NCI-H1092 (cell line): ENCODE measurements around the gene SLX4IP.

Experiments
- DNase-seq: peaks from one replicate; lab custom pipeline; 2025; lab: John Stamatoyannopoulos, UW

Gene SLX4IP

DNA sequence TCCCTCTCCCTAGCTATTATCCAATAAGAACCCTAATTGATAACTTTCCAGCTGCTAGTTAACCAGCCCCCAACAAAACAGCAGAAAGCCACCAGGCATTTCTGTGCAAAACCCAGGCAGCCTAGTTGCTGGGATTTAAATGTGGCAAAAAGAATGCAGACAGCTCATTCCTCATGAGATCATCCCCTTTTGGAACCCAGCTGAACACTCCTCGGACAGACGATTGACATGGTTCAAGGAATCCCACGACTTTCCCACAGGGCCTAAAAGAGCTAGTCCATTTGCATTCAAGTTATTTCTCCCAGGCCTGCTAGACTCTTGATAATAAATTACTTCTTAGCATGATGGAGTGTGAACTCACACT lies 214.7 kb downstream of the SLX4IP start:
- DNase-seq: no peak

DNA sequence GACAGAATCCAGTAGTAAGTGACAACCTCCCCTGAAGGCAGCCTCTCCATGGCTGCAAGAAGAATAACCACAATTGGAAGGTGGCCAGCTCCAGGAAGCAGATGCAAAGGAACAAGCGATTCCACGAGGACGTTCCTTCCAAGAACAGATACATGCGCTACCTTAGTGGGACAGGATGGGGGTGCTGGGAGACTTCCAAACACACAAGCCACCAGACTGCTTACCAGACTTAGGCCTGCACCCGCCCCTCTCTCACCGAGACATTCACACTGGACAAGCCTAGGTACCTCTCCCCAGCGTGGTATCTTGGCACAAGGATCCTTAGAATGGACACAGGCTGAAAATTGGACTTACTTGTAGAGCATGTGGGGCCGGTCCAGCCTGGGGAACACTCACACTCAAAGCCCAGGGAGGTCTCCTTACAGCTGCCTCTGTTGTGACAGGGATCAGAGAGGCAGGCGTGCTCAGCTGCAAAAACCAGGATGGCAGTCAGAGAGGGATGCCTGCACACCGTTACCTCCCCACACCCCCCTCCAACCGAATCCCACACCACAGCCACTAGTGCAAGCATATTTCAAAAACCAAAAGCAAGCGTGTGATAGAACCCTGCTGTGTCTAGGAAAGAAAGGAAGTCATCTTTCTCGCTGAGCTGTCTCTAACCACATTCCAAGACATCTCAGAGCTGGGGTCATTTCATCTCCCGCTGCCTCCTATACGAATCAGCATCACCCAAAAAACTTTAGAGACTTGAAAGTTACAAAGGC lies 216.3 kb downstream of the SLX4IP start:
- no peak for DNase-seq

DNA sequence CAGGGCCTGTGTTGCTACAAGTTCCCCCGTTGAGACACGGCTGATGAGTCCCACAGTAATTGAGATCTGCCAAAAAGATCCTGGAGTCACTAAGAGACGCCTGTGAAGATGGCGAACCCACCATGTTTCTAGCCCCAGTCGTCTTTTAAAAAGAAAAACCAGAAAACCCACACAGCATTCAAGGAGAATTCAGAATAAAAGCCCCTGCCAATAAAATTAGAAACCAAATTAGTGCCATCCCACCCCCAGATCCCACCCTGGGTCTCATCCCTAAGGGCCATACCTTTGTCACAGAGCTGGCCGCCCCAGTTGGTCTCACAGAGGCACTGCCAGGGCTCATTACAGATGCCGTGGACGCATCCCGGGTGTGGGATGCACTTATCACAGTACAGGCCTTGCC lies 217.1 kb downstream of the SLX4IP start:
- DNase-seq: no peak

DNA sequence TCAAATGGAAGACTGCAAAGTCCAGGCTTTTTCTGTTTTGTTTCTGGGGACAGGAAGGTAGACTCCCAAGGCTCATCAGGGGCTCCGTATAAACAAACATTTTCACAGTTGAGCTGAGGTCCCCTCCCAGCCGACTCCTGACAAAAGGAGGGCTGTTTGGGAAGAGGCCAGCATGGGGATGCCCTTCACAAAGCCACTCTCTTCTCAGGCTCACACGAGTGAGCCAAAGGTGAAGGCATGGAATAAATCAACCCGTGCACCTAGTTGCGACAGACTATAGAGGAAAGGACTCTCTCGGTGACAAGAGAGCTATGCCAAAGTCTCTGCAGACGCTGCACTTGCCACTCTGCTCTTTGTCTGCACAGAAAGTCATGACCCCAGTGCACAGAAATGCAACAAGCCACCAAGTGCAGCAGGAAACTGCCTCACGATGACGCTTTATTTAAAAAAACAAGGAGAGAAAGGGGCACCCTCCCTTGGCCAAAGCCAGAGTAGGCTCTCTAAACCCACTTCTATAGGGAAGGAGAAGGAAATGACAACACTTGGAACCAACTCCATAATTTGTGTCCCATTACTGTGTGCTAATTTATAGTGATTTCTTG lies 217.7 kb downstream of the SLX4IP start:
- DNase-seq: no peak

DNA sequence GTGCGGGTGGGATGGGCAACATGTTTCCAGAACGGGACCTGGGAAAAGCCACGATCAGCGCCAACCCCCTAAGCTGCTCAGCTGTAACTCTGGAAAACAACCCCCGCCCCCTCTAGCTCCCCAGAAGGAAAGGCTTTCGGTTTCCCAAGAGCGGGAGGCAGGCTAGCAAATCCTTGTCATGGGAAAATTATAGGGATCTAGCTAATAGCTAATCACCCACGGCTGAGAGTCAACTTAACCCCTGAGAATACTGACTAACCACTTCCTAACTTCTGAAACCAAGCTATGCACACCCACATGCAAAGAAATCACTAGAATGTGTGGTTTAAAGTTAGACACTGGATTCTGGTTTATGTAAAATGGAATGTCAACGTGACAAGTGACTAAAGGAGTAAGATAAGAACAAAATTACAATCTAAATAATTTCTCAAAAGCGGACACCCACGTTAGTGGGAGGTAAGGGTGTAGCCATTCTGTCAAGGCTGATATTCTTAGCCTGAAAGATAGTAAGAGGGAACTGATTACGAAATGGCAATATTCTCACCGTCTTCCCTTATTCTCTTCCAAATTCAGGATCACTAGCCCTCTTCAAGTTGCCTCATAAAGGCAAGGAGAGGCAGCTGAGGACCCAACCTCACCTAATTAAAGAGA lies 218.6 kb downstream of the SLX4IP start:
- no peak for DNase-seq

DNA sequence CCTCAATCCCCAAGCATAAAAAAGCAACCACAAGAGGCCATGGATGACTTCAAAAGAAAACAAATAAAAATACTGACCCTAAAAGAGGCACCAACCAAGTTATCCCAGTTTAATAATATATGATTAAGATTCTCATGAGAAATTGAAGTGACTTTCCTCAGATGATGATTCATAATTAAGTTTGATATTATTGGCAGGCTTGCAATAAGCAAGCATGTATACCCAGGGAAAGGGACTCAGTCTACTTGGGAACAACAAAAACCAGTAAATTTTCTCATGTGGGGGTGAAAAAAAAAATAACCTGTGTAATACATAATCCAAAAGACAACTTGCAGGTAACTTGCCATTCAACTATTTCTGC lies 219.1 kb downstream of the SLX4IP start:
- no peak for DNase-seq

DNA sequence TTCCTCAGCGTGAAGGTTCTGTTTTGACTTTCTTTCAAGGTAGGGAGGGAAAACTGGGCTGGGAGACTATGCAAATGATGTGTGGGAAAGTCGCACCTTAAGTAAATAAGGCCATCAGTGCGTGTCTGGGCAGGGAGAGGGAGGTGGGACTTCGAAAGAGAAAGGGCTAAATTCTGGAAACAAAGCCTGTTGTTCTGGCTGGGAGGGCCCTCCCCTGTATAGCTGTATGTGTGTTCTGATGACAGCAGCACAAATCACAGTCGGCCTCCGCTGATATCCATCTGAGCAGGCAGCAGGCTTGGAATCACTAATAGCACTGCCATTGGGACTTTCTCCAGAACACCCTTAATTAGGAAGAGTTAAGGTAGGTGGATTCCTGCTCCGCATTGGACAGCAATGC lies 219.5 kb downstream of the SLX4IP start:
- no peak for DNase-seq

DNA sequence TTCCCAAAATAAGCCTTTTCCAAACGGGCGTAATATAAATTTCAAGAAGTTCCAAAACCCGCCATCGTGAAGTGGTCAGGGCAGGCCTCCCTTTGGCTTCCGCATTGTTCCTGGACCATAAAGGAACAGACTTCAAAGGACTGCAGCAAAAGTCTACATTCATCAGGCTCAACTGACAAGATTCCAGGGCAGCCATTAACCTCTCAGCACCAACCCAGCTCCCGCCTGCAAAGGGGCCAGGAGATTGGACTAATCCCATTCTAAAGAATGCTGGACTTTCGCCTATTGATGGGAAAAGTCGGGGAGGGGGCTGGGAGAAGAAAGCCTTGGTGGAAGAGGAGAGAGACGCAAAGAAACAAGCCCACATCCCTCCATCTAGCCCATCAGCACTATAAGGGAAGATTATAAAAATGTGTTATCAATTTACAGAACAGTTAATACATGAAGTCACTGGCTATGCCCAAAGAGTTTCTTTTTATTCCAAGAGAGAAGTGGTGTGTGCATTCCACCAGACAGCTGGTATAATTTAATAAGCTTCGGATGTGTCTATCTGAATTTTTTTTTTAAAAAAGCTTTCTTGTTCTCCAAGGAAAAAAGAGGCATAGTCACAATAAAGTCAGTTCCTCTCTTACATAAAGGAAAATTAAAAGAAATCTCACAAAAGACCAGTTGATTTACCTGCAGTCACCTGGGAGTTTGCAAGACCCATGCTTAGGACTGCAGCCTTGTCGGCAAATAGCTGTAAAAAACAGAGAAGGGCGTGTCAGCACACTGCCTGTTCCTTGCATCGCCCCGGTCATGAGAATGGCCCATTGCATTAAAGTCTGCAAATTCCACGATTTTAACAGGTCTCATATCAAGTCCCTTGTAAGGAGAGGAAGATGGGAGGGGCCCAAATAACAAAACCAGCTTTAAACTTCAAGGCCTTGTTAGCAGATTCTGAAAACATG lies 220.9 kb downstream of the SLX4IP start:
- DNase-seq: no peak

DNA sequence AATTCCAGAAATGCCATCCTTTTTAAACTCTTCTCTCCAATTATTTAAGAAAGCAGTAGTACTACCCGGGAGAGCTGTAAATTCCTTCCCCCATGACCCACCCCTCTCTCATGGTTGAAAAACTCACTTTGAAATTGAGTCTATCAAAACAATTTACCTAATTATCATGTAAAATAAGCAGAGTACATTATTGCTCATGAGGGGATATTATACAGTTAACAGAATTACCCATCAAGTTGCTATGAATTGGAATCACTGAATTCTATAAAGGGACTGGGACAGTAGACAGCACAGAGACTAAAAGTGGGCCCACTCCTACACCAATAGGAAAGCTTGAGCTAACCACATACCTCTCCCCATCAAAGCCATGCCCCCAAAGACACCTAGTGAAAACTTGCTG lies 222.3 kb downstream of the SLX4IP start:
- DNase-seq: no peak

DNA sequence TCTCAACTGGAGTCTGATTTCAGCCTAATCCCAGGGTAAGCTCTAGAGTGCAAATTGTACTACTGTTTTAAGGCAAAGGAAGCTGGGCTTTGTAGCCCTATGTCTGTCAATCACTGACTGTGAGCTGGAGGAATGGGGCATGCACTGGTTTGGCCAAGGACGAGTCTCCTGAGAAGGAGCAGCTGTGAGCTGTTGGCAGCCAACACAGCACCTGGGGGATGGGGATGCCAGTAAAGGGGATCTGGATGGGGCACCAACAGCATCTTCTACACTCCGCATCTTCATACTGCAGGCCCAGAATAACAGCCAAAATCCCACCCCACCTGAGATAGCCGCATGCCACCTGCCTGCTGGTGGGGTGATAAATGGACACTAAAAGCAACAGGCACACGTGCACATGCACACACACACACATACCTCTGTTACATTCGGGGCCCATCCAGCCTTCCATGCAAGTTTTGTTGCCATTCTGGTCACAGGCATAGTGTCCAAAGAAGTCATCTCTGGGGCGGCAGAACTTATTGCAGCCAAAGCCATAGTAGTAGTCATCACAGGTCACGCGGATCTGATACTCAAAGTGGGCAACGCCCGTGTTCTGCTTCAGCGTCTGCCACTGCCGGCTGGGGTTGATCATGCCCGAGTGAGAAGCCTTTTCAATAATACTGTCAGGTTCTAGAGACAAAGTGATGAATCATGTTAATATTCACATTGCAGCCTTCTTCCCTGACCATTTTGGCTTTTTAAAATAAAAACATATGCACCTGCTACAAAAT lies 223.1 kb downstream of the SLX4IP start:
- DNase-seq: no peak

DNA sequence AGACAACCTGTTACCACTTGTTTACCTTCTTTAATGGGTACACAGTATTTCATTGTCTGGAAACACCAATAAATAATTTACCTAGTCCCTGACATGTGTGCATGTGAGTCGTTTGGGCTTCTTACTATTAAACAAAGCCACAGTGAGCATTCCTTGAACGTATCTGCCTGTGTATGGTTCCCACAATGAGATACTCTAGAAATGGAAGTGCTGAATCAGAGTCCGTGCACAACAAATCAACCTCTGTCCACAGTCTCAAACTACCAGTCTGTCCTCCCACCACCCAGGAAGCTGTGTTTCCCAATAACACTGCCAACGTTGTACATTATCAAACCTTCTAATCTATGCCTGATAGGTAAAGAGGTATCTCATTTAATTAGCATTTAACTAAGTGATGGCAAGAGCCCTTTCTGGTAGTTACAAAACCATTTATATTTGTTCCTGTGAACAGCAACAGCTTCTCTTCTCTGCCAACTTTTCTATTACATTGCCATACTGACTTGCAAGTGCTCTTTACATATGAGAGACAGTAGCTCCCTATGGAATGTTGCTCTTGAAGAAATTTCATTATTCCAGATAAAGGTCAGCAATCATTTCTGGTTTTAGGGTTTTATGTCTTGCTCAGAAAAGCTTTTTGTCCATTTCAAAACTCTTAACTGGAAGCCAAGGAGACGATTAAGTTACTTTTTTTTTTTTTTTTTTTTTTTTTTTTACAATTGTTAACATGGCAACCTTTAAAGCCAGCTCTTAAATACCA lies 223.9 kb downstream of the SLX4IP start:
- DNase-seq: no peak

DNA sequence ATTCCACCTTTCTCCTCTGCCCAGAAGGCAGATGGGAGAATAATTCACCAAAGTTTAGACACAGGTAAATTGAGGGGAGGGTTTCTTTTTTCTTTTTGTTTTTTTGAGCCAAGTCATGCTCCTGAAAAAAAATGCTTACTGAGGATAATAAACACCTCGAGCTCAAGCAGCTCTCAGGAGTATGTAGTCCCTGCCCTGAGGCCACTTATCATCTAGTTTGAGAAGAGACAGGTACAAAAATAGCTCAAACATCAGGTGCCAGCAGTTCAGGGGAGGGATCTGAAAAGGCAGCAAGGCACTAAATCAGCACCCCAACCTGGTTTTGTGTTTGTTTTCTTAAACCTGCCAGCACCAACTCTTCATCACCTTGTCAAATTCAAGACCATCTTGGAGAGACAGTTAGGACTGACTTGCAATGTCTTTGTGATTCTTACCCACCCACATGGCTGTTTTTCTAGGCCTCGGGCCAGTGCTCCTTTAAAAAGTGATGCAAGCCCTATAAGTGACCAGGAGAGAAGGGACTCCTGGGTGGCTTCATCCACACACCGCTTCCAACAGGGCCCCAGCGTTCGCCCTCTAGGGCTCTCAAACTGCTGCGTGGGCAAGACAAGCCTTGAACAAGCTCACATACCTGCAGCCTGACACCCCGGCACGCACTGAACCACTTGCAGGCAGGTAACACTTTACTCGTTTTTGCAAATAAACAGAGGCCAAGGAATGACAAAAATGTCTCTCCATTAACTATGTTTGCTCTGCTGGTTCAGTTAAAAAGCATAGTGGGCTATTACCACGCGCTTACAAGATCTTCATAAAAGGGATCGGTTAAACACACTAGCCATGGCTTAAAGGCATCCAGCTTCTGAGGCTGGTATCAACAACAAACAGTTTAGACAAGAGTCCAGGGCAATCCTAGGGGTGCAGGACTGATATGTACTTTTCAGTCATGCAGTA lies 224.8 kb downstream of the SLX4IP start:
- DNase-seq: no peak

DNA sequence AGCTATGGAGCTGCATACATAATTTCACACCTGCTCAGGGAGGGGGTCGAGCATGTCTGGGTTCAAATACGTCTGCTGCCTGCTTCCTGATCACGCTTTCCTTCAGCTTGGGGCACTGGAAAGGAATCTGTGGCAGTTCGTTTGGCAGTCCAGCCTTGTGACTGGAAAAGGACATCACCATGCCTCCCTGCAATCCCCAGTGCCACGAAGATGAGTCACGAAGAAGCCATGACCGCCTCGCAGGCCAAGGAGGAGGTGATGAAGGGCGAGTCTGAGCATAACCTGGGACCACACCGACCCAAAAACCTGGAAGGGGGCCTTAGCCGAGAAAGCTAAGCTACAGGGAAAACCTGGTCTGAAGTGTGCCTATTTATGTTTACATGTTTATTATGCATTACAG lies 225.6 kb downstream of the SLX4IP start:
- no peak for DNase-seq

DNA sequence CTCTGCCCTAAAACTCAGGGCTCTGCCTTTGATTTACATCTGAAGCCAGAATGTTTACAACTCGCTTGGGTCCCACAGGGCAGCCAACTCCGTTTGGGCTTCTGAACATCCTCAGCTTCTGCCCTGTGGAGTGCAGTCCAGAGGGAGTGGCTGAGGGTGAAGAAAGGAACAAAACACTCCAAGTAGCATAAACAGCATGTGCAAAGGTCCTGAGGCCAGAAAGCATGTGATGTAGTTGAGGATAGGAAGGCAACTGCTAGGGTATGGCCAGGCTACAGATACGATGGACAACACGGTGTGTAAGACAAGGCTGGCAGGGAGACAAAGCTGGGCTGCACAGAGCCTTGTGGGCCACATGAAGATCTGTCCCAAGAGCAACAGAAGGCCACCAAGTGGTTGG lies 226.2 kb downstream of the SLX4IP start:
- DNase-seq: no peak

DNA sequence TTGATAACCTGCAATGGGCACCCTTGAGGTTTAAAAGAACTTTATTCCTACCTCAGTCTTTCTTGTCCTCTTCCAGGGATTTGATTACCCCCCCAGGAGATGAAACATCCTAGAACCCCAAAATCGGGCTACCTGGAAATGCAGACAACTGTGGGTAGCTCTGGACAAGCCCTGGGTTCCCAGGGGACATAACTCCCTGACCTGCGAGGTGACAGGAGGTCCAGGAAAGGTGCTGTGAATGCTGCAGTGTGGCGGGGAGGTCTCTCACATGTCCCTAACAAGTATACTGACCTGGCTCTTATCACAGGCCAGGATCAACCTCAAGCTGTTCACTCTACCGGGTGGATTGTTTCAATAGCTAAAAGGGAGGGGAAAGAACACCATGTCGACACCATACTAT lies 227.0 kb downstream of the SLX4IP start:
- no peak for DNase-seq

DNA sequence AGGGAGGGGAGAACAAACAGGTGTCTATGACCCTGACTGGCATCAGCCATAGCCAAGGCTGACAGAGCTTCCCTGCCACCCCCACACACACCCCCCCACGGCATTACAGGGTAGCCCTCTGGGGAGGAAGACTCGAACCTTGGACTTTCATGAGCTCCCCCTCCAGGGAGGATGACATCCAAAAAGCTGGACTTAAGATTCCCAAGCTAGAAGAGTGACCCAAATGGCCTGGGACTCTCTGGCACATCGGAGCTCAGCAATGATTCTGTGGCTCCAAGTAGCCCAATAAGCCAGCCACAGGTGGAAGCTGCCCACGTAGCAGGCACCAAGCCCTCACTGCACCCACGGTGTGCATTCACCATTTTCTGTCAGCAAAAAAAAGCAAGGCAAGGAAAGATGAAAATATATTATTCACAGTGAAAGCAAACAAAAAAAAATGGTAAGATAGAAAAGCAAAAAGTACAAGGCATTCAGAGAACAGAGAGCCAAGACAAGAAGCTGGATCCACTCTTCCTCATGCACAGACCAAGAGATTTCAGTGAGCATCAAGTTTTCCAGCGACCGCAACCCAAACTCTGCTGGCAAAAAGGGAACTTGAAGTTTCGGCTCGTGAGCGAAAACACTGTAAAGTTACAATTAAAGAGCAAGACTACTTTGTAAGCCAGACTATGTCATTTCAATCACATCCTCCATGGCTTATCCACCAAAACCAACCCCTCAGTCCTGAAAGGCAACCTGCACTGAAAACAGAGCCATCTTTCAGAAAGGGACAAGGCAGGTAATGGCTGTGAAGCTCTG lies 227.8 kb downstream of the SLX4IP start:
- DNase-seq: no peak

DNA sequence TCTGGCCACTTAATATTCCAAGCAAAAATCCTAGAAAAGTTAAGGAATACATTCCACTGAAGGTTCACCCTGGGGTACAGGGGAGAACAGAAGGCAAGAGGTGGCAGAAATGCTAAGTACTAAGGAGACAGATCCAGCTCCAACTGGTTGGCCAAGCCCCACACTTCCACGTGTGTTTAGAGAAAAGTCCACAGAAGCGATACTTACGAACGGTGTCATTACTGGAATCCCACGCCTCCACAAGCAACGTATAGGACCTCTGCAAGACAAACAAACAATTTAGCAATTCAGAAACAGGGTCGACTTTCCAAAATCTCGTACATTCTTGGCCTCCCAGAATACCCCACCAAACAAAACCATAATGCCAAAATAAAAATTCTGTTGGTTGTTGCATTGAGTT lies 228.7 kb downstream of the SLX4IP start:
- no peak for DNase-seq

DNA sequence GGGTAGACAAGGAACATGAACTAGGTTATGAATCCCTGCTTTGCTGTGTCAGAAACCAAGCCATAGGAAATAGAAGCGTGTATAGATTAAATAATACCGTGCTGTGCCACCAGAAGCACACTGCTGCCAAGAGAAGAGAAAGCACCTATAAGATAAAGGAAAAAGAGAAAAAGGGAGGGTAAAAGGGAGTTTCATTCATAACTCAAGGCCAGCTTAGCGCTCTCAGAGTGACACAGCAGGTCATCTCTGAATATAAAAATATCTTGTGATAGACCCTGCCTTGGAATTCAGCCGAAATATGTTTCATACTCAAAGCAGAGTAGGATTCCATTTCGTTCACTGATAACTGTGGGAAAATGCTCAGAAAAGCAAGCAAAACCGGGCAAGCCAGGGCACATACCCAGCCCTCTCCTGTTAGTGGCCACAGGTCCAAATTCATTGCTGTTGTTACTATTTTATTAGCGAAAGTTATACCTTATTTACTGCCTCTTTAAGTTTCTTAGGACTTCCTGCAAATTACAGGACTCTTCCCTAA lies 230.0 kb downstream of the SLX4IP start:
- DNase-seq: no peak

DNA sequence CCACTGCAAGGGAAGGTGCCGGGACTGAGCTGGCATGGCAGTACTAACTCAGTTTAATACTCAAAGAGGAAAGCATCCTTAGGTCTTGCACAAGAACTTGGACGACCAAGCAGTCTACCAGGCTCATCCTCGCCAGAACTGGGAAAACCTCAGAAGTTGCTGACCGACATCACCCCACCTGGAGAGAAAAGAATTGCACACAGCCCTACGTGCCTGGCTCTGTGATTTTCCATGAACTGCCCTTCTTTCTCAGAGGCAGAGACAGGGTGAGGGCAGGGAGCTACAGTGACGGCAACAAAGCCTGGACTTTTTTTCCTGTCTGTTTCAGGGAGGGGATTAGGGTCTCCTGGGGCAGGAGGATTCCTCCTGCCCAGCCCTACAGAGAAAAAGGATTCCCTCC lies 230.7 kb downstream of the SLX4IP start:
- DNase-seq: no peak
